ENCODE measurements around the gene NR4A3. TPM values are rescaled to one million over a fixed set of nuclear protein-coding genes. Genes with fewer than 3 reads are reported as not detected.

NR4A3 gene
- total RNA-seq, 1 donor from 2014 or later, result 10.5 TPM

- intact Hi-C loops (cut with micrococcal nuclease), result loop anchor here (1.0 kb wide), 2 partner anchors 8 to 200 kb away; no protein-coding TSS in a partner anchor
Measured at GRCh38 chr9:99811598-99812383, 9.9 kb upstream of the NR4A3 start.

DNA sequence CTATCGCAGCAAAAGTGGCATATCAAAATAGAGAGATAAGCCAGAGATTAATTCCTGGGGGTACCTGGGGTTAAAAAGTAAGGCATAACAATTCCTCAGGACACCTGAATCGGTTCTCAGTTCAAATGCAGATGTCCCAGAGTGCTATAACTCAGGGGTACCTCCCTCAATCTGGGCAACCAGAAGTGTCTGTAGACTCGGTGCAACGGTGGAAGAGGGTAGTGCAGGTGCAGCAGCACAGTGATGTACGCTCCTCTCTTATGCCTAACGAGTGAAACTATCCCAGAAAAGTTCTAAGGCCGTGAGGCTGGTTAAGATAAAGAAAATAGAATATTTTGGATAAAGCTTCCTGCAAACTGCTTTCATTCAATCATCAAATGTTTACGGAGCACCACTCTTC is 7.9 kb upstream of the NR4A3 start:
- intact Hi-C loops (cut with micrococcal nuclease), result no loop called here

DNA sequence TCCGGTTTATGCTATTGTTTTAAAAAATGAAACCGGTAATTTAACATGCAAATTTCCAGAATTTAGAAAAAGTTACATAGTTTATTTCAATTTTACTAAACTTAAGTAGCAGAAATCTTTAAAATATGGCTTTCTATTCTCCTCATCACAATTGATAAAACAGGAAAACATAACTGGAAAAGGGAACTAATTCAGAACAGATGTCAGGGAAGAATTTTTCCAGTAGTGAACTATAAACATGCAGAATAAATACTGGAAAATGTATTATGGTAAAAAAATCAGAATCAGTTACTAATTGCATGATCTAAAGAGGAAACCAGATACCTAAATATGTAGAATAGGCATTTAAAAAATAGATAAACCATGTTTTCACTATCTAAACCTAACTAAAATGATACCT is 7.3 kb upstream of the NR4A3 start:
- intact Hi-C loops (cut with micrococcal nuclease), result no loop called here

DNA sequence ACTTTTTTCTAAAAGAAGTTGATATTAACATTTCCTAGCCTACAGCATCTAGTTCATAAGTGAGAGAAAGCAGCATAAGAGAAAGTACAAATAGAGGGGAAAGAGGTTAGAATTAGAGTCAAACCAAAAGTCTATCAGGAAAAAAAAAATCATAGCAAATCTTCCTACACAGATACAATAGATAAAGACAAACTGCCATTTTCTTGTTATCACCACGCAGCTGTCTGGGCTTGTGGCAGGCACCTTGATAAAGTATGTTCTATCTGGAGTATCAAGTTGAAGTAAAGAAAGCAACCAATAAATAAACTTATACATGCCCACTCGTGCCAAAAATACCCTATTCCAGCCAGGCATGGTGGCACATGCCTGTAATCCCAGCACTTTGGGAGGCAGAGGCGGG is 5.3 kb upstream of the NR4A3 start:
- intact Hi-C loops (cut with micrococcal nuclease), result no loop called here

DNA sequence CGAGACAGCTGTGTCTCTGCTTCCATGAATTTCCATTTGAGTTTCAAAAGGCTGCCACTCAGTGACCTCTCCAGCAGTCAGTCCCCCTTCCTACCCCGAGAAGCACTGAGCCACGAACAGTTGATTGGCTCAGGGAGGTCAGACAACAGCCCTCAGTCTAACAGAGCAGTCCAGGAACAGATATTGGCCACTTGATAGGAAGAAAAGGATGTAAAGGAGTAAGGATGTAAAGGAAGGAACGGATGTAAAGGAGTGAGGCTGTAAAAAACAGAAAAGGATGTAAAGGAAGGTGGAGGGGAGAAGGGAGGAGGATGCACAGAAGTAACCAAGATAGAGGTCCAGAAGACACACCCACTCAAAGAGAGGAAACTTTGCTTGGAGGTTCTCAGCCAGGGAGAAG is 3.2 kb upstream of the NR4A3 start:
- intact Hi-C loops (cut with micrococcal nuclease), result loop anchor here (2.0 kb wide), 3 partner anchors 534 to 714 kb away; partner anchors contain the start of genes MSANTD3, TEX10 and TGFBR1

DNA sequence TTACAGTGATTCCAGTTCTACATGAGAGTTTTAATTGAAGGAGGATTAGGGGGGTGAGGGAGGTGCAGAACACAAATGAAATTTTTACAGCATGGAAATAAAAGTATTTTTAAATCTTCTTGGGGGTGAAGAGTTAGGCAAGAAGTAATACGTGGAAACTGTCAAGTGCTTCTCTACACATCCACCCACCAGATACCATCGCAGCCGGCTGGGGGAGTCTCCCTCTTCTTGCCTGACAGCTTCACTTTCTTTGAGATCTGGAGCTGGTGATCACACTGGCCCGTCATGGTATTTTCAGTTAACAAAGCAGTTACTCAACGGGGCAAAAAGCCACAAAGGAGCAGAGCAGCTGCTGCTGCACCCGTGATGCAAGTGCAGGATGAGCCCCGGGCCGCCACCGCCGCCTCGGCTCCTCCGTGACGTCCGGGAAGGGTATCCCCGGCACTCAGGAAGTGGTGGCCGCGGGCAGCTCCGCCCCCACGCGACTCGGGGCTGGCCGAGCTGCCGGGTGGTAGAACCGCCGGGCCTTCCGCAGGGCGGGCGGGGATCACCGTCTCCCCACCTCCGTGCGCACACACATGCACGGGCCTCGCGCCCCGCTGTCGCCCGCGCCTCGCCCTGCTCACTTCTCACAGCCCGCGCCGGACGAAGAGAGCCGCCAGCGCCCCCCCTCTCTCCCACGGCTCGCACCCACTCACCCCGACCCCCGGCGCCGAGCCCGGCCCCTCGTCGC is 2.4 kb upstream of the NR4A3 start:
- intact Hi-C loops (cut with micrococcal nuclease), result loop anchor here (1.0 to 2.0 kb wide), 11 partner anchors 8 to 714 kb away; partner anchors contain the start of genes INVS, MSANTD3, STX17 and TEX10

DNA sequence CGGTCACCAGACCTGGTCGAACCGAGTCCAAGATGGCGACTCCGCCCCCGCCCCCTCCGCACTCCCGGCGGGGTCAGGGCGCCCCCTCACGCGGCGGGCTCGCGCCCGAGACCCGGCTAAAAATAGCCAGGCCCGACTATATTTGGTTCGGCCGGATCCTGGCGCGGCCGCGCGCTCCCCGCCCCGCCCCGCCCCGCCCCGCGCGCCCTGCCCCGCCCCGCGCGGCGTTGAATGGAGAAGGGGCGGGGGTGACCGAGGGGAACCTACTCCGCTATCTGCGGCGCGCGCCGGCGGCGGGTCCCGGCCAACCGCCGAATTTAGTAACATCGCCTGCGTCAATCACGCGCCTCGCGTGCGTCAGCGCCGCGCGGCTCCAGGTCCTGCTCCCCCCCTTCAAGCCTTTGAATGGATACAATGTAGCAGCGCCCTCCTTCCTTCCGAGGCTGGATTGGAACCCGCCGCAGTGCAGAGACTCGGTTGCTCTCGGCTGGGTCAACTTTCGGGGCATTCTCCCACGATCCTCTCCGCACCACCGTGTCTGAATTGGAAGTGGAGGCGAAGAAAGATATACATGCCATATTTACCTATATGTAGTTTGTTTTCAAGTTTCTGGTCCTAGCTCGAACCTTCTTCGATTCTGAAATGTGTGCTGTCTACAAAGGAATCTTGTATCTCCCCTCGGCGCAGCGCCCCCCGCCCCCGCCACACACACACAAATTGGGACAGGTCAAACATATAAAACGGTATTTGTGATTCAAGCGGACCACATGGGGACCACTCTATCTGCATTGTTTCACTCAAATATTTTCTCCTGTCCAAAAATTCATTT is 1.6 kb upstream of the NR4A3 start:
- intact Hi-C loops (cut with micrococcal nuclease), result loop anchor here (1.0 to 5.0 kb wide), 18 partner anchors 9 to 1898 kb away; partner anchors contain the start of genes ANKS6, INVS, MSANTD3 and RNF20

- intact Hi-C loops (cut with micrococcal nuclease), result loop anchor here (1.0 to 5.0 kb wide), 8 partner anchors 14 to 1899 kb away; partner anchors contain the start of genes ANKS6, MRPL50, RNF20 and SEC61B
Measured at GRCh38 chr9:99820685-99821395, 845 bp upstream of the NR4A3 start.

- intact Hi-C loops (cut with micrococcal nuclease), result loop anchor here (1.0 to 5.0 kb wide), 6 partner anchors 45 to 1900 kb away; partner anchors contain the start of genes ANKS6, RNF20 and TRMO
Measured at GRCh38 chr9:99822109-99822805, 572 bp downstream of the NR4A3 start.

GRCh38 chr9:99822806-99823591 is 1.3 kb downstream of the NR4A3 start:
- intact Hi-C loops (cut with micrococcal nuclease), result loop anchor here (1.0 to 5.0 kb wide), 6 partner anchors 44 to 1901 kb away; partner anchors contain the start of genes ANKS6, RNF20 and TRMO

- intact Hi-C loops (cut with micrococcal nuclease), result loop anchor here (1.0 to 5.0 kb wide), 7 partner anchors 43 to 1902 kb away; partner anchors contain the start of genes ANKS6, RNF20 and TRMO
Measured at GRCh38 chr9:99823681-99824377, 2.1 kb downstream of the NR4A3 start.

DNA sequence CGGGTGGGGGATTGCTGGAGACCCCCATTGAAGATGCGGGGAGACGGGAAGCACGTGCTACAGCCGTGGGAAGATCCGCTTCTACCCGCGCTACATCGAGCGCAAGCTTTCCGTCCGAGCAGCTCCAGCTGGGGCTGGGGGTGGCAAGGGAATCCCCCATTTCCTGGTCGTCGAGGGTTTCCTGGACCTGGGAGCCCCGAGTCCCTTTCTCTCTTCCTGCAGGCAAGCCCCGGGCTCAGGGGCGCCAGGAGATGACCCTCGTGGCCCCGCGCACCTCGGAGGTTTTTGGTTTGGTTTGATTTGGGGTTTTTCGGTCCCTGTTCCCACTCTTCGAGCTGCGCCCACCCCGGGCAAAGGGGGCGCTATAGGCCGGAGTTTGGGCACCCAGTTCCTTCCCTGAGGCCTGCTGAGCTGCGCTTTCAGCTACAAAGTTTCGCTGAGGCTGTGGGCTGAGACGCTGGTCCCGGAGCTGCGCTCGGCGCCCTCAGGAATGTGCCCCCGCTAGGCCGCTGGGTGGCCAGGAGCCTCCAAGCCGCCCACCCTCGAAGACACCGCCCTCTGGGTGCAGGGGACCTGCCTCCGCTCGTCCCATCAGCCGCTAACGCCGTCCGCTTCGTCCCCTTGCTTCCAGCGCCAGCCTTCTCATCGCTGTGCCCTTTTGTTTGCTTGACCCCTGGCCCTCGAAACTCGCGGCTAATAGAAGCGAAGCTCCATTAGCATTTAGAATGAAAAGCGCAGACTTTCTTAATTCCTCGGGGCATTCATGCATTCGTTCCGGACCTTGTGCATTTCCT is 2.9 kb downstream of the NR4A3 start:
- intact Hi-C loops (cut with micrococcal nuclease), result loop anchor here (1.0 to 5.0 kb wide), 6 partner anchors 43 to 1902 kb away; partner anchors contain the start of genes ANKS6, RNF20 and TRMO

- intact Hi-C loops (cut with micrococcal nuclease), result loop anchor here (2.0 kb wide), 1 partner anchor 391 kb away; no protein-coding TSS in a partner anchor
Measured at GRCh38 chr9:99825172-99826046, 3.7 kb downstream of the NR4A3 start.

- intact Hi-C loops (cut with micrococcal nuclease), result no loop called here
Measured at GRCh38 chr9:99826579-99826978, 4.9 kb downstream of the NR4A3 start.

DNA sequence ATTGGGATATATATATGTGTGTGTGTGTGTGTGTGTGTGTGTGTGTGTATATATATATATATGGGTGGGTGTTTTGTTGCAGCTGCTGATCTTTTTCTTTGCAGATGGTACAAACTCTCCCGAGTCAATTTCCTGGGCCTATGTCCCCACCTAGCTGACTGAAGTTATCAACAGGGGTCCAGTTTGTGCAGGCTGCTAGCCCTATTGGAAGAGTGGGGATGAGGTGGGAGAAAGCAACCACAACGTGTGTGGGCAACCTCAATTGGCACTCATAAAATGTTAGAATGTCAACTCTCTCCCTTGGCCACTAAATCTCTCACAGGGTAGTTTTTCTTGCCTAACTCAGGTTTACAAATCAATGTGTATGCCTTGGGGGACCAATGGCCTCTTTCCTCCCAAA is 5.6 kb downstream of the NR4A3 start:
- intact Hi-C loops (cut with micrococcal nuclease), result no loop called here

DNA sequence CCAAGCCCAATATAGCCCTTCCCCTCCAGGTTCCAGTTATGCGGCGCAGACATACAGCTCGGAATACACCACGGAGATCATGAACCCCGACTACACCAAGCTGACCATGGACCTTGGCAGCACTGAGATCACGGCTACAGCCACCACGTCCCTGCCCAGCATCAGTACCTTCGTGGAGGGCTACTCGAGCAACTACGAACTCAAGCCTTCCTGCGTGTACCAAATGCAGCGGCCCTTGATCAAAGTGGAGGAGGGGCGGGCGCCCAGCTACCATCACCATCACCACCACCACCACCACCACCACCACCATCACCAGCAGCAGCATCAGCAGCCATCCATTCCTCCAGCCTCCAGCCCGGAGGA is 6.3 kb downstream of the NR4A3 start:
- intact Hi-C loops (cut with micrococcal nuclease), result no loop called here
